OCI-LY7 (cell line): ENCODE data around the gene MXD4.

Experiments
- CTCF ChIP-seq: fragments of 200-600 bp; sonication (generic); conservative IDR thresholded peaks from 2 replicates; pipeline ENCODE4 v1.5.1; 2014; ENCODE audit warnings: mild to moderate bottlenecking, antibody characterized with exemption, low read length, moderate library complexity, mixed read lengths
- EZH2phosphoT487 ChIP-seq: fragments of 200-600 bp; sonication (generic); IDR thresholded peaks from 2 replicates; pipeline ENCODE4 v1.6.1; 2018; ENCODE audit warnings: low read depth, borderline replicate concordance, mild to moderate bottlenecking, mixed run types, antibody characterized with exemption, low read length, moderate library complexity, mixed read lengths

- no peak for TF ChIP-seq CTCF
- no peak for TF ChIP-seq EZH2phosphoT487
Observed at GRCh38 chr4:2274320-2275043, 12.6 kb upstream of the MXD4 start.
